ENCODE data around the gene KIAA1586.

GRCh38 chr6:57035549-57035948 is 10.9 kb upstream of the KIAA1586 start:
- TF ChIP-seq GABPA (IDR thresholded peaks at IDR 0.05; ENCODE audit: low read depth) (no peak), REST (IDR thresholded peaks at IDR 0.05; ENCODE audit: insufficient replicate concordance, low read depth) (no peak)
- TF ChIP-seq, protein P1, sequence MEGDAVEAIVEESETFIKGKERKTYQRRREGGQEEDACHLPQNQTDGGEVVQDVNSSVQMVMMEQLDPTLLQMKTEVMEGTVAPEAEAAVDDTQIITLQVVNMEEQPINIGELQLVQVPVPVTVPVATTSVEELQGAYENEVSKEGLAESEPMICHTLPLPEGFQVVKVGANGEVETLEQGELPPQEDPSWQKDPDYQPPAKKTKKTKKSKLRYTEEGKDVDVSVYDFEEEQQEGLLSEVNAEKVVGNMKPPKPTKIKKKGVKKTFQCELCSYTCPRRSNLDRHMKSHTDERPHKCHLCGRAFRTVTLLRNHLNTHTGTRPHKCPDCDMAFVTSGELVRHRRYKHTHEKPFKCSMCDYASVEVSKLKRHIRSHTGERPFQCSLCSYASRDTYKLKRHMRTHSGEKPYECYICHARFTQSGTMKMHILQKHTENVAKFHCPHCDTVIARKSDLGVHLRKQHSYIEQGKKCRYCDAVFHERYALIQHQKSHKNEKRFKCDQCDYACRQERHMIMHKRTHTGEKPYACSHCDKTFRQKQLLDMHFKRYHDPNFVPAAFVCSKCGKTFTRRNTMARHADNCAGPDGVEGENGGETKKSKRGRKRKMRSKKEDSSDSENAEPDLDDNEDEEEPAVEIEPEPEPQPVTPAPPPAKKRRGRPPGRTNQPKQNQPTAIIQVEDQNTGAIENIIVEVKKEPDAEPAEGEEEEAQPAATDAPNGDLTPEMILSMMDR (IDR thresholded peaks at IDR 0.05; ENCODE audit: insufficient read depth, low read length), result no peak

Measured in HL-60 (cell line).